Sigmoid colon (tissue), 4 donors: ENCODE data around the gene ACACA.

ENCODE experiments used
- EP300 ChIP-seq, 4 donors: sonication (generic); formaldehyde crosslinking; IDR thresholded peaks; one replicate each; pipeline ENCODE4 v1.6.1; 2017; ENCODE audit warnings: antibody characterized with exemption in 4 of 4
- POLR2A ChIP-seq, 2 donors: fragments of 450-650 bp; IDR thresholded peaks; one replicate each; pipeline ENCODE4 v1.6.1; 2016; ENCODE audit warnings: antibody characterized with exemption in 2 of 2, mild to moderate bottlenecking in 2 of 2, moderate library complexity in 2 of 2
- TF ChIP-seq, protein P1 (sequence below), 4 experiments: fragments of 450-650 bp in 3 of 4; fragments of 200-600 bp in 1 of 4; IDR thresholded peaks; one replicate each; pipeline ENCODE4 v1.5.1; 2016 to 2019; ENCODE audit warnings: antibody characterized with exemption in 4 of 4, mild to moderate bottlenecking in 3 of 4, moderate library complexity in 2 of 4

- TF ChIP-seq POLR2A (IDR thresholded peaks at IDR 0.05): no peak
- TF ChIP-seq, protein P1, sequence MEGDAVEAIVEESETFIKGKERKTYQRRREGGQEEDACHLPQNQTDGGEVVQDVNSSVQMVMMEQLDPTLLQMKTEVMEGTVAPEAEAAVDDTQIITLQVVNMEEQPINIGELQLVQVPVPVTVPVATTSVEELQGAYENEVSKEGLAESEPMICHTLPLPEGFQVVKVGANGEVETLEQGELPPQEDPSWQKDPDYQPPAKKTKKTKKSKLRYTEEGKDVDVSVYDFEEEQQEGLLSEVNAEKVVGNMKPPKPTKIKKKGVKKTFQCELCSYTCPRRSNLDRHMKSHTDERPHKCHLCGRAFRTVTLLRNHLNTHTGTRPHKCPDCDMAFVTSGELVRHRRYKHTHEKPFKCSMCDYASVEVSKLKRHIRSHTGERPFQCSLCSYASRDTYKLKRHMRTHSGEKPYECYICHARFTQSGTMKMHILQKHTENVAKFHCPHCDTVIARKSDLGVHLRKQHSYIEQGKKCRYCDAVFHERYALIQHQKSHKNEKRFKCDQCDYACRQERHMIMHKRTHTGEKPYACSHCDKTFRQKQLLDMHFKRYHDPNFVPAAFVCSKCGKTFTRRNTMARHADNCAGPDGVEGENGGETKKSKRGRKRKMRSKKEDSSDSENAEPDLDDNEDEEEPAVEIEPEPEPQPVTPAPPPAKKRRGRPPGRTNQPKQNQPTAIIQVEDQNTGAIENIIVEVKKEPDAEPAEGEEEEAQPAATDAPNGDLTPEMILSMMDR (IDR thresholded peaks at IDR 0.05): no peak
- TF ChIP-seq EP300 (IDR thresholded peaks at IDR 0.05): no peak
Observed at GRCh38 chr17:37037590-37038155, 369.0 kb downstream of the ACACA start.
